HepG2 (cell line): ENCODE results near the gene TPCN2. TPM values are rescaled to one million over a fixed set of nuclear protein-coding genes. Genes with fewer than 3 reads are reported as not detected.

ENCODE experiments used
- ERF ChIP-seq: IDR thresholded peaks from 2 replicates; pipeline ENCODE4 v1.6.1; 2018; ENCODE audit warnings: missing biosample characterization, missing genetic modification reagents
- FOSL2 ChIP-seq: sonication (generic); formaldehyde crosslinking; IDR thresholded peaks from 2 replicates; pipeline ENCODE4 v1.4.0; 2020; ENCODE audit warnings: missing genetic modification reagents
- GATAD1 ChIP-seq: IDR thresholded peaks from 2 replicates; pipeline ENCODE4 v1.6.1; 2016; ENCODE audit warnings: missing genetic modification reagents, missing compliant biosample characterization
- GLMP ChIP-seq: sonication (generic); formaldehyde crosslinking; IDR thresholded peaks from 2 replicates; pipeline ENCODE4 v1.9.0; 2021; ENCODE audit warnings: missing genetic modification reagents, mild to moderate bottlenecking, borderline replicate concordance
- HDAC6 ChIP-seq: fragments of 200-600 bp; sonication (generic); IDR thresholded peaks from 2 replicates; pipeline ENCODE4 v1.7.0; 2017; ENCODE audit warnings: mild to moderate bottlenecking, antibody characterized with exemption, low read length, low read depth
- IRX3 ChIP-seq: sonication (generic); formaldehyde crosslinking; IDR thresholded peaks from 2 replicates; pipeline ENCODE4 v1.8.1; 2023; ENCODE audit warnings: mild to moderate bottlenecking, low read depth, missing genetic modification reagents, borderline replicate concordance
- KLF16 ChIP-seq, 2 experiments: sonication (generic) in 1 of 2; formaldehyde crosslinking in 1 of 2; IDR thresholded peaks; 2 replicates each; pipeline versions ENCODE4 v1.6.1 to v1.8.0; 2016 to 2023; ENCODE audit warnings: missing genetic modification reagents in 2 of 2, missing compliant biosample characterization in 1 of 2
- MED1 ChIP-seq: sonication (generic); formaldehyde crosslinking; IDR thresholded peaks from 2 replicates; pipeline ENCODE4 v1.4.0; 2020; ENCODE audit warnings: missing genetic modification reagents
- PHF21A ChIP-seq: sonication (generic); formaldehyde crosslinking; IDR thresholded peaks from 2 replicates; pipeline ENCODE4 v1.5.0; 2020; ENCODE audit warnings: mild to moderate bottlenecking, missing genetic modification reagents
- REPIN1 ChIP-seq: sonication (generic); formaldehyde crosslinking; IDR thresholded peaks from 2 replicates; pipeline ENCODE4 v1.8.0; 2022; ENCODE audit warnings: missing genetic modification reagents, low read depth, mild to moderate bottlenecking, borderline replicate concordance
- SAP130 ChIP-seq: IDR thresholded peaks from 2 replicates; pipeline ENCODE4 v1.6.1; 2016; ENCODE audit warnings: low read depth
- SNRNP70 ChIP-seq: fragments of 200-400 bp; formaldehyde crosslinking; IDR thresholded peaks from 2 replicates; pipeline ENCODE4 v1.6.1; 2017; ENCODE audit warnings: mild to moderate bottlenecking, low read depth, low read length, moderate library complexity
- TARDBP ChIP-seq: sonication (generic); formaldehyde crosslinking; IDR thresholded peaks from 2 replicates; pipeline ENCODE4 v1.8.0; 2022; ENCODE audit warnings: mild to moderate bottlenecking, missing genetic modification reagents
- TBL1XR1 ChIP-seq: fragments of 150-350 bp; IDR thresholded peaks from 2 replicates; pipeline ENCODE4 v1.6.1; 2014; ENCODE audit warnings: borderline replicate concordance, low read length; ENCODE audit not compliant: partially characterized antibody
- ZBTB33 ChIP-seq: sonication (generic); formaldehyde crosslinking; IDR thresholded peaks from 2 replicates; pipeline ENCODE4 v1.4.0; 2020; ENCODE audit warnings: missing genetic modification reagents
- ZC3H4 ChIP-seq: sonication (generic); formaldehyde crosslinking; IDR thresholded peaks from 2 replicates; pipeline ENCODE4 v1.4.0; 2020; ENCODE audit warnings: missing genetic modification reagents, borderline replicate concordance
- ZFY ChIP-seq: sonication (generic); formaldehyde crosslinking; IDR thresholded peaks from 2 replicates; pipeline ENCODE4 v1.4.0; 2020; ENCODE audit warnings: missing genetic modification reagents
- ZNF10 ChIP-seq: sonication (generic); formaldehyde crosslinking; IDR thresholded peaks from 2 replicates; pipeline ENCODE4 v1.4.0; 2020; ENCODE audit warnings: mild to moderate bottlenecking, low read depth, missing genetic modification reagents, borderline replicate concordance
- ZNF124 ChIP-seq: sonication (generic); formaldehyde crosslinking; IDR thresholded peaks from 2 replicates; pipeline ENCODE4 v1.4.0; 2020; ENCODE audit warnings: missing genetic modification reagents
- ZNF225 ChIP-seq: sonication (generic); formaldehyde crosslinking; IDR thresholded peaks from 2 replicates; pipeline ENCODE4 v1.4.0; 2020; ENCODE audit warnings: mild to moderate bottlenecking, missing genetic modification reagents
- ZNF24 ChIP-seq: fragments of 450-650 bp; IDR thresholded peaks from 2 replicates; pipeline ENCODE4 v1.6.1; 2017; ENCODE audit warnings: antibody characterized with exemption, mild to moderate bottlenecking
- ZNF275 ChIP-seq: sonication (generic); formaldehyde crosslinking; IDR thresholded peaks from 2 replicates; pipeline ENCODE4 v1.8.0; 2022; ENCODE audit warnings: missing genetic modification reagents, mild to moderate bottlenecking, inconsistent platforms, borderline replicate concordance
- ZNF501 ChIP-seq: sonication (generic); formaldehyde crosslinking; IDR thresholded peaks from 2 replicates; pipeline ENCODE4 v1.5.1; 2020; ENCODE audit warnings: mild to moderate bottlenecking, moderate library complexity, missing genetic modification reagents
- ZNF547 ChIP-seq: sonication (generic); formaldehyde crosslinking; IDR thresholded peaks from 2 replicates; pipeline ENCODE4 v1.5.1; 2020; ENCODE audit warnings: mild to moderate bottlenecking, missing genetic modification reagents
- ZNF552 ChIP-seq: sonication (generic); formaldehyde crosslinking; IDR thresholded peaks from 2 replicates; pipeline ENCODE4 v1.9.0; 2022; ENCODE audit warnings: missing genetic modification reagents, mild to moderate bottlenecking, borderline replicate concordance
- ZNF597 ChIP-seq: sonication (generic); formaldehyde crosslinking; IDR thresholded peaks from 2 replicates; pipeline ENCODE4 v1.5.0; 2020; ENCODE audit warnings: missing genetic modification reagents
- ZSCAN20 ChIP-seq: sonication (generic); formaldehyde crosslinking; IDR thresholded peaks from 2 replicates; pipeline ENCODE4 v1.4.0; 2020; ENCODE audit warnings: missing genetic modification reagents, mild to moderate bottlenecking, borderline replicate concordance
- polyA plus RNA-seq, 8 experiments: library from polyadenylated mRNA; depleted of rRNA in 3 of 8; stranded (reverse) in 7 of 8; unstranded in 1 of 8; fragments of >200 nt; fragmentation: Illumina TruSeq in 4 of 8; extraction: Trizol in 4 of 8; gene quantifications; 2 replicates each; pipeline versions ENCODE4 v1.2.1 to v1.2.3, GENCODE V29; 2011 to 2016; ENCODE audit warnings: low read depth in 4 of 8, missing spikeins in 1 of 8, mixed read lengths in 1 of 8; ENCODE audit not compliant: insufficient read depth in 1 of 8
- total RNA-seq, 5 experiments: library from RNA; depleted of rRNA; stranded (reverse); fragments of >200 nt; fragmentation: Illumina TruSeq; extraction: Trizol; gene quantifications; 2 replicates each; pipeline ENCODE4 v1.2.3, GENCODE V29; 2016; ENCODE audit warnings: low read depth in 1 of 5

Gene TPCN2
- total and polyA plus RNA-seq, 2 of the 13 experiments (the other 11 are each of a cell fraction or from before 2014, with no cell fraction given): 5.6 to 5.9 TPM

- TF ChIP-seq MED1 (CRISPR knock-in tag) (no peak), TBL1XR1 (no peak), HDAC6 (no peak), GATAD1 (CRISPR knock-in tag) (no peak), ZBTB33 (CRISPR knock-in tag) (no peak), ERF (no peak), FOSL2 (CRISPR knock-in tag) (no peak), KLF16 (CRISPR knock-in tag; IDR thresholded peaks at IDR 0.05) (no peak), ZNF501 (0 out of 2 replicates have a peak, but pooled peaks have one; percentile 9), IRX3 (CRISPR knock-in tag) (no peak), ZNF10 (CRISPR knock-in tag) (no peak), ZNF124 (CRISPR knock-in tag) (no peak), PHF21A (CRISPR knock-in tag) (peak; percentile 77), ZSCAN20 (no peak), ZNF547 (CRISPR knock-in tag) (0 out of 2 replicates have a peak, but pooled peaks have one; percentile 70), TARDBP (CRISPR knock-in tag) (peak; percentile 57; the same call in 1 of the 2 replicates), GLMP (no peak), REPIN1 (peak; percentile 85; the same call in 1 of the 2 replicates), SAP130 (CRISPR knock-in tag) (peak; percentile 43; the same call in 1 of the 2 replicates), ZNF552 (CRISPR knock-in tag) (no peak), ZNF24 (no peak), ZNF225 (CRISPR knock-in tag) (peak; percentile 30; the same call in 1 of the 2 replicates), SNRNP70 (no peak), ZNF597 (CRISPR knock-in tag) (no peak), ZC3H4 (CRISPR knock-in tag) (no peak), ZFY (CRISPR knock-in tag) (0 out of 2 replicates have a peak, but pooled peaks have one; percentile 18), ZNF275 (CRISPR knock-in tag) (no peak)
These were observed 40.8 kb upstream of the TPCN2 start (continued) for GRCh38 chr11:69007975-69008381.
